Stimulated activated CD8-positive, alpha-beta memory T cell treated with anti-CD3 and anti-CD28 coated beads, Interleukin-2, amount 100 ng/mL, for 1 hour (primary cell): ENCODE results near the gene PLOD2.
"Not testable (repeated sequence)": the region's sequence is repeated elsewhere in the genome, so short reads cannot be mapped to it uniquely, and the experiment has no call there.

Experiments used
- DNase-seq, 2 donors: peaks; one replicate each; pipeline ENCODE4 v3.0.0-alpha.2; 2020; ENCODE audit warnings: low read depth in 2 of 2

The PLOD2 gene

GRCh38 chr3:146138902-146139301, 22.1 kb downstream of the PLOD2 start:
- no peak for DNase-seq

- no peak for DNase-seq
Observed at GRCh38 chr3:146136647-146137046, 24.3 kb downstream of the PLOD2 start.

- DNase-seq = no peak
Observed at GRCh38 chr3:146134348-146135117, 26.5 kb downstream of the PLOD2 start.

- DNase-seq = no peak
Observed at GRCh38 chr3:146133441-146133840, 27.5 kb downstream of the PLOD2 start.

GRCh38 chr3:146131616-146132410, 29.2 kb downstream of the PLOD2 start:
- no peak for DNase-seq

- no peak for DNase-seq
Observed at GRCh38 chr3:146130881-146131371, 30.1 kb downstream of the PLOD2 start.

- no peak for DNase-seq
Observed at GRCh38 chr3:146129750-146130149, 31.2 kb downstream of the PLOD2 start.

- no peak for DNase-seq
Observed at GRCh38 chr3:146128939-146129338, 32.0 kb downstream of the PLOD2 start.

- no peak for DNase-seq
Observed at GRCh38 chr3:146128179-146128578, 32.8 kb downstream of the PLOD2 start.

- DNase-seq = no peak
Observed at GRCh38 chr3:146125951-146126350, 35.0 kb downstream of the PLOD2 start.

GRCh38 chr3:146124126-146124801, 36.7 kb downstream of the PLOD2 start:
- no peak for DNase-seq

GRCh38 chr3:146117406-146118285, 43.3 kb downstream of the PLOD2 start:
- no peak for DNase-seq

- DNase-seq = no peak
Observed at GRCh38 chr3:146115619-146116018, 45.4 kb downstream of the PLOD2 start.

- not testable (repeated sequence) for DNase-seq
Observed at GRCh38 chr3:146113804-146114203, 47.2 kb downstream of the PLOD2 start.

GRCh38 chr3:146111337-146111736, 49.6 kb downstream of the PLOD2 start:
- no peak for DNase-seq

GRCh38 chr3:146110161-146110560, 50.8 kb downstream of the PLOD2 start:
- DNase-seq = no peak

GRCh38 chr3:146106986-146107385, 54.0 kb downstream of the PLOD2 start:
- no peak for DNase-seq

GRCh38 chr3:146104068-146104467, 56.9 kb downstream of the PLOD2 start:
- DNase-seq = no peak

GRCh38 chr3:146102885-146103284, 58.1 kb downstream of the PLOD2 start:
- no peak for DNase-seq

- DNase-seq = no peak
Observed at GRCh38 chr3:146101538-146101937, 59.4 kb downstream of the PLOD2 start.

- DNase-seq = no peak
Observed at GRCh38 chr3:146100825-146101444, 60.0 kb downstream of the PLOD2 start.
